ENCODE measurements around the gene UIMC1. TPM values are rescaled to one million over a fixed set of nuclear protein-coding genes. Genes with fewer than 3 reads are reported as not detected.

Gene UIMC1
- total and polyA plus RNA-seq, 2 of the 13 experiments (the other 11 are each of a cell fraction or from before 2014, with no cell fraction given), result 18.9 to 32.7 TPM

DNA sequence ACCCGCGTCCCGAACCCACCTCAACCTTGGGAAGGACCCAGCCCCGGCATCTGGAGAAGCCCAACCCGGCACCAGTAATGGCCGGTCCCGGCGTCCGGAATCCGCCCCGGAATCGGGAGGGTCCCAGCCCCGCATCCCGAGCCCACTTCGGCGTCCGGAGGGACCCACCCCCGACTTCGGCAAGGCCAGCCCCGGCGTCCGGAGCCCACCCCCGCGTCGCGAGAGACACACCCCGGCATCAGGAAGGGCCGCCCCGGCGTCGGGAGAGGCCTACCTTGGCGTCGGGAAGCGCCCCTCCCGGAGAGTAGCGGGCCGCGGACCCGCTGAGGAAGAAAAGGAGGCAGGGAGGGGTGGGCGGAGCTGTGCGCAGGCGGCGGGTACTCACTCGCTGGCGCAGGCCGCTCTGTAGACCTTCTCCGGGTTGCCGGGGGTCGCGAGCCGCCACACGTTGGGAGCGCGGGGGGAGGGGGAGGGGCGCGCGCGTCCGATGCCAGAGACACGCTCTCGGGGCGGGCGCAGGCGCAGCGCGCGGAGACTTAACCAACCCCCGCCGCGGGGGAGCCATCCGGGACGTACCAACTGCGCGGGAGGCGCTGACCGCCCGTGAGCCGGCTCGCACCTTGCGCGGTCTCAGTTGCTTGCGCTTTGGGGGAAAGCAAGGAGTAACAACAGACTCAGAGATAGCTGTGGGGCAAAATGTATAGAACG, at the start of gene UIMC1 (continued):
- TF ChIP-seq, protein P1, sequence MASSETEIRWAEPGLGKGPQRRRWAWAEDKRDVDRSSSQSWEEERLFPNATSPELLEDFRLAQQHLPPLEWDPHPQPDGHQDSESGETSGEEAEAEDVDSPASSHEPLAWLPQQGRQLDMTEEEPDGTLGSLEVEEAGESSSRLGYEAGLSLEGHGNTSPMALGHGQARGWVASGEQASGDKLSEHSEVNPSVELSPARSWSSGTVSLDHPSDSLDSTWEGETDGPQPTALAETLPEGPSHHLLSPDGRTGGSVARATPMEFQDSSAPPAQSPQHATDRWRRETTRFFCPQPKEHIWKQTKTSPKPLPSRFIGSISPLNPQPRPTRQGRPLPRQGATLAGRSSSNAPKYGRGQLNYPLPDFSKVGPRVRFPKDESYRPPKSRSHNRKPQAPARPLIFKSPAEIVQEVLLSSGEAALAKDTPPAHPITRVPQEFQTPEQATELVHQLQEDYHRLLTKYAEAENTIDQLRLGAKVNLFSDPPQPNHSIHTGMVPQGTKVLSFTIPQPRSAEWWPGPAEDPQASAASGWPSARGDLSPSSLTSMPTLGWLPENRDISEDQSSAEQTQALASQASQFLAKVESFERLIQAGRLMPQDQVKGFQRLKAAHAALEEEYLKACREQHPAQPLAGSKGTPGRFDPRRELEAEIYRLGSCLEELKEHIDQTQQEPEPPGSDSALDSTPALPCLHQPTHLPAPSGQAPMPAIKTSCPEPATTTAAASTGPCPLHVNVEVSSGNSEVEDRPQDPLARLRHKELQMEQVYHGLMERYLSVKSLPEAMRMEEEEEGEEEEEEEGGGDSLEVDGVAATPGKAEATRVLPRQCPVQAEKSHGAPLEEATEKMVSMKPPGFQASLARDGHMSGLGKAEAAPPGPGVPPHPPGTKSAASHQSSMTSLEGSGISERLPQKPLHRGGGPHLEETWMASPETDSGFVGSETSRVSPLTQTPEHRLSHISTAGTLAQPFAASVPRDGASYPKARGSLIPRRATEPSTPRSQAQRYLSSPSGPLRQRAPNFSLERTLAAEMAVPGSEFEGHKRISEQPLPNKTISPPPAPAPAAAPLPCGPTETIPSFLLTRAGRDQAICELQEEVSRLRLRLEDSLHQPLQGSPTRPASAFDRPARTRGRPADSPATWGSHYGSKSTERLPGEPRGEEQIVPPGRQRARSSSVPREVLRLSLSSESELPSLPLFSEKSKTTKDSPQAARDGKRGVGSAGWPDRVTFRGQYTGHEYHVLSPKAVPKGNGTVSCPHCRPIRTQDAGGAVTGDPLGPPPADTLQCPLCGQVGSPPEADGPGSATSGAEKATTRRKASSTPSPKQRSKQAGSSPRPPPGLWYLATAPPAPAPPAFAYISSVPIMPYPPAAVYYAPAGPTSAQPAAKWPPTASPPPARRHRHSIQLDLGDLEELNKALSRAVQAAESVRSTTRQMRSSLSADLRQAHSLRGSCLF (CRISPR knock-in tag; IDR thresholded peaks at IDR 0.05; ENCODE audit: borderline replicate concordance), result peak; percentile 80; the same call in 1 of the 2 replicates
- peak in 1 of 2 experiments; percentile 77; a peak in 1 of 4 replicates for TF ChIP-seq KLF16 (CRISPR knock-in tag; IDR thresholded peaks at IDR 0.05)
- TF ChIP-seq RXRB (CRISPR knock-in tag; IDR thresholded peaks at IDR 0.05; ENCODE audit: borderline replicate concordance), result peak; percentile 61
- TF ChIP-seq, protein P2, sequence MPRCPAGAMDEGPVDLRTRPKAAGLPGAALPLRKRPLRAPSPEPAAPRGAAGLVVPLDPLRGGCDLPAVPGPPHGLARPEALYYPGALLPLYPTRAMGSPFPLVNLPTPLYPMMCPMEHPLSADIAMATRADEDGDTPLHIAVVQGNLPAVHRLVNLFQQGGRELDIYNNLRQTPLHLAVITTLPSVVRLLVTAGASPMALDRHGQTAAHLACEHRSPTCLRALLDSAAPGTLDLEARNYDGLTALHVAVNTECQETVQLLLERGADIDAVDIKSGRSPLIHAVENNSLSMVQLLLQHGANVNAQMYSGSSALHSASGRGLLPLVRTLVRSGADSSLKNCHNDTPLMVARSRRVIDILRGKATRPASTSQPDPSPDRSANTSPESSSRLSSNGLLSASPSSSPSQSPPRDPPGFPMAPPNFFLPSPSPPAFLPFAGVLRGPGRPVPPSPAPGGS (CRISPR knock-in tag; IDR thresholded peaks at IDR 0.05), result 0 out of 2 replicates have a peak, but pooled peaks have one; percentile 41
- TF ChIP-seq MYC (CRISPR knock-in tag; IDR thresholded peaks at IDR 0.05; ENCODE audit: borderline replicate concordance), result peak; percentile 93
- no peak for TF ChIP-seq SKI (IDR thresholded peaks at IDR 0.05; ENCODE audit: partially characterized antibody)
- no peak for TF ChIP-seq ZBTB3 (CRISPR knock-in tag; IDR thresholded peaks at IDR 0.05; ENCODE audit: borderline replicate concordance, low read depth)
- TF ChIP-seq TCF7 (IDR thresholded peaks at IDR 0.05; ENCODE audit: low read depth), result no peak
- TF ChIP-seq ZFP36L1 (CRISPR knock-in tag; IDR thresholded peaks at IDR 0.05), result no peak
- TF ChIP-seq, protein P3, sequence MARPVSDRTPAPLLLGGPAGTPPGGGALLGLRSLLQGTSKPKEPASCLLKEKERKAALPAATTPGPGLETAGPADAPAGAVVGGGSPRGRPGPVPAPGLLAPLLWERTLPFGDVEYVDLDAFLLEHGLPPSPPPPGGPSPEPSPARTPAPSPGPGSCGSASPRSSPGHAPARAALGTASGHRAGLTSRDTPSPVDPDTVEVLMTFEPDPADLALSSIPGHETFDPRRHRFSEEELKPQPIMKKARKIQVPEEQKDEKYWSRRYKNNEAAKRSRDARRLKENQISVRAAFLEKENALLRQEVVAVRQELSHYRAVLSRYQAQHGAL (CRISPR knock-in tag; IDR thresholded peaks at IDR 0.05; ENCODE audit: not compliant biosample characterization), result no peak
- 0 out of 2 replicates have a peak, but pooled peaks have one; percentile 50 for TF ChIP-seq ZNF235 (CRISPR knock-in tag; IDR thresholded peaks at IDR 0.05; ENCODE audit: borderline replicate concordance)
- TF ChIP-seq ZNF883 (CRISPR knock-in tag; IDR thresholded peaks at IDR 0.05; ENCODE audit: not compliant biosample characterization), result no peak
- no peak for TF ChIP-seq ZNF337 (CRISPR knock-in tag; IDR thresholded peaks at IDR 0.05; ENCODE audit: borderline replicate concordance, low read depth)
- no peak for TF ChIP-seq ZNF619 (CRISPR knock-in tag; IDR thresholded peaks at IDR 0.05)
- peak; percentile 49; the same call in 1 of the 2 replicates for TF ChIP-seq ZNF605 (CRISPR knock-in tag; IDR thresholded peaks at IDR 0.05)
- TF ChIP-seq, protein P4, sequence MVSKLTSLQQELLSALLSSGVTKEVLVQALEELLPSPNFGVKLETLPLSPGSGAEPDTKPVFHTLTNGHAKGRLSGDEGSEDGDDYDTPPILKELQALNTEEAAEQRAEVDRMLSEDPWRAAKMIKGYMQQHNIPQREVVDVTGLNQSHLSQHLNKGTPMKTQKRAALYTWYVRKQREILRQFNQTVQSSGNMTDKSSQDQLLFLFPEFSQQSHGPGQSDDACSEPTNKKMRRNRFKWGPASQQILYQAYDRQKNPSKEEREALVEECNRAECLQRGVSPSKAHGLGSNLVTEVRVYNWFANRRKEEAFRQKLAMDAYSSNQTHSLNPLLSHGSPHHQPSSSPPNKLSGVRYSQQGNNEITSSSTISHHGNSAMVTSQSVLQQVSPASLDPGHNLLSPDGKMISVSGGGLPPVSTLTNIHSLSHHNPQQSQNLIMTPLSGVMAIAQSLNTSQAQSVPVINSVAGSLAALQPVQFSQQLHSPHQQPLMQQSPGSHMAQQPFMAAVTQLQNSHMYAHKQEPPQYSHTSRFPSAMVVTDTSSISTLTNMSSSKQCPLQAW (CRISPR knock-in tag; IDR thresholded peaks at IDR 0.05), result peak; percentile 53; the same call in 1 of the 2 replicates
- TF ChIP-seq, protein P5, sequence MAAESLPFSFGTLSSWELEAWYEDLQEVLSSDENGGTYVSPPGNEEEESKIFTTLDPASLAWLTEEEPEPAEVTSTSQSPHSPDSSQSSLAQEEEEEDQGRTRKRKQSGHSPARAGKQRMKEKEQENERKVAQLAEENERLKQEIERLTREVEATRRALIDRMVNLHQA (CRISPR knock-in tag; IDR thresholded peaks at IDR 0.05), result no peak
- TF ChIP-seq ZNF607 (CRISPR knock-in tag; IDR thresholded peaks at IDR 0.05; ENCODE audit: borderline replicate concordance), result peak; percentile 60; the same call in 1 of the 2 replicates
- TF ChIP-seq NR2C2 (CRISPR knock-in tag; IDR thresholded peaks at IDR 0.05; ENCODE audit: borderline replicate concordance), result peak; percentile 76
